Measurements from ENCODE around the gene PEX11B. TPM values are rescaled to one million over a fixed set of nuclear protein-coding genes. Genes with fewer than 3 reads are reported as not detected.
A peak's percentile ranks its signal among the peaks of the same experiment; 100 is the strongest.

PEX11B gene
- total and polyA plus RNA-seq, 2 donors (not counting 3 experiments of a cell fraction or from before 2014, with no cell fraction given): 30.5 to 42.5 TPM

DNA sequence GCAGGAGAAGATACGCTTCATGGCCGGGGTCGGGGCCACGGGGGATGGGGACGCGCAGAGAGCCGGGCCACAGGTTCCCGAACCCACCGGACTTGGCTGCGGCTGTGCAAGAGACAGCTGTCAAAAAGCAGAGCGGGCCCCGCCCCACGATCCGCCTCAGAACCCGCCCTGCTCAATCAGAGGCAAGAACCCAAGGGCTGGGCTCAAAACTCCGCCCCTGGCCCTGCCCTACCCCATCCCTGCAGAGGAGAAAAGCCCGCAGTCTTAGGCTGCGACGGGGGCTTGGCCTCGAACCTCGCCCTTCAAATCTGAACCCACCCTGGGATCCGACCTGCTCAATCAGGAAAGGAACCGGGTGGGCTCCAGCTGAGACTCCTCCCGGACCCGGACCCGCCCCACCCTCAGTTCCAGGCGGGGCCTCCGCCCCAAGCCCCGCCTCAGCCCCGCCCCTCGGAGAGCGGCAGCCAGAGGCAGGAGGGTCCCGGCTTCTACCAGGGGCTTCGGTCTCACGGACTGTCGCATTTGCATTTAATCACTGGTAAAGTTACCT lies 32.7 kb downstream of the PEX11B start, which contains the start of gene ANKRD35:
Gene ANKRD35, minus strand, starts transcription at position 129 of the 550 bp plus-strand sequence. Its CDS starts 108 bp downstream, at position 21.
- no peaks in the 10 kb centered on the region for H3K9me1 ChIP-seq (replicated peaks; ENCODE audit: control insufficient read depth, extremely low read depth, insufficient read depth, low read length)
- no peaks in the 10 kb centered on the region for H3K9me3 ChIP-seq (replicated peaks; ENCODE audit: control insufficient read depth, insufficient read depth, low read length)
- H3K9ac ChIP-seq (replicated peaks; ENCODE audit: extremely low read depth, insufficient read depth, low read length): peak within 1 kb of the TSS; percentile 26
- POLR2A ChIA-PET: interaction anchor here (1.0 kb wide), 1 partner anchor 26 kb away, joined by 5 read pairs; no protein-coding TSS in a partner anchor
- CTCF ChIA-PET: interaction anchor here (1.0 to 8.9 kb wide), 8 partner anchors 10 to 39 kb away, joined by 3 to 152 read pairs (median 12); partner anchors contain the start of genes ITGA10, NUDT17, PEX11B and PIAS3
- dilution Hi-C loops (cut with MboI; ENCODE audit: extremely low pct_ligation_motif_present, low sequenced_read_pairs): no loop called here
- H3K4me2 ChIP-seq (ENCODE audit: insufficient read depth, low read length): peak within 1 kb of the TSS; percentile 69
- H3K27me3 ChIP-seq (ENCODE audit: control insufficient read depth in 2 of 2, insufficient read depth in 2 of 2, low read length in 2 of 2): no peaks in the 10 kb centered on the region
- no peak within 1 kb of the TSS for H3K27ac ChIP-seq (ENCODE audit: insufficient read depth, low read depth, low read length)
- H3K79me2 ChIP-seq (ENCODE audit: control insufficient read depth, insufficient read depth, low read length): no peaks in the 10 kb centered on the region
- DNase-seq (ENCODE audit: low read depth, low spot score): peak; percentile 80
- intact Hi-C loops (cut with micrococcal nuclease): loop anchor here (1.0 kb wide), 1 partner anchor 27 kb away; the partner anchor contains the start of gene PIAS3
- peaks cover 23% of the 10 kb centered on the region for H3K4me1 ChIP-seq (ENCODE audit: control insufficient read depth, extremely low read depth, insufficient read depth, low read length)
- FAIRE-seq: peak; percentile 64
- TF ChIP-seq, protein P1, sequence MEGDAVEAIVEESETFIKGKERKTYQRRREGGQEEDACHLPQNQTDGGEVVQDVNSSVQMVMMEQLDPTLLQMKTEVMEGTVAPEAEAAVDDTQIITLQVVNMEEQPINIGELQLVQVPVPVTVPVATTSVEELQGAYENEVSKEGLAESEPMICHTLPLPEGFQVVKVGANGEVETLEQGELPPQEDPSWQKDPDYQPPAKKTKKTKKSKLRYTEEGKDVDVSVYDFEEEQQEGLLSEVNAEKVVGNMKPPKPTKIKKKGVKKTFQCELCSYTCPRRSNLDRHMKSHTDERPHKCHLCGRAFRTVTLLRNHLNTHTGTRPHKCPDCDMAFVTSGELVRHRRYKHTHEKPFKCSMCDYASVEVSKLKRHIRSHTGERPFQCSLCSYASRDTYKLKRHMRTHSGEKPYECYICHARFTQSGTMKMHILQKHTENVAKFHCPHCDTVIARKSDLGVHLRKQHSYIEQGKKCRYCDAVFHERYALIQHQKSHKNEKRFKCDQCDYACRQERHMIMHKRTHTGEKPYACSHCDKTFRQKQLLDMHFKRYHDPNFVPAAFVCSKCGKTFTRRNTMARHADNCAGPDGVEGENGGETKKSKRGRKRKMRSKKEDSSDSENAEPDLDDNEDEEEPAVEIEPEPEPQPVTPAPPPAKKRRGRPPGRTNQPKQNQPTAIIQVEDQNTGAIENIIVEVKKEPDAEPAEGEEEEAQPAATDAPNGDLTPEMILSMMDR (IDR thresholded peaks at IDR 0.05; ENCODE audit: extremely low read depth in 1 of 2, insufficient read depth in 1 of 2, low read depth in 1 of 2, low read length in 2 of 2): no peak
- TF ChIP-seq MYC (IDR thresholded peaks at IDR 0.05; ENCODE audit: low read depth, low read length) (no peak), POLR2AphosphoS5 (IDR thresholded peaks at IDR 0.05; ENCODE audit: insufficient read depth, low read depth, low read length) (no peak), POLR2A (IDR thresholded peaks at IDR 0.05; ENCODE audit: low read depth, low read length) (no peak), EZH2 (IDR thresholded peaks at IDR 0.05; ENCODE audit: borderline replicate concordance, low read depth, low read length, severe bottlenecking) (no peak), JUN (IDR thresholded peaks at IDR 0.05; ENCODE audit: borderline replicate concordance, insufficient read depth, insufficient read length, low read depth) (no peak), FOS (IDR thresholded peaks at IDR 0.05; ENCODE audit: borderline replicate concordance, insufficient read depth, low read length) (no peak), GATA2 (IDR thresholded peaks at IDR 0.05; ENCODE audit: insufficient read depth, insufficient read length, low read depth, low read length) (no peak)
- TF ChIP-seq, protein P2, sequence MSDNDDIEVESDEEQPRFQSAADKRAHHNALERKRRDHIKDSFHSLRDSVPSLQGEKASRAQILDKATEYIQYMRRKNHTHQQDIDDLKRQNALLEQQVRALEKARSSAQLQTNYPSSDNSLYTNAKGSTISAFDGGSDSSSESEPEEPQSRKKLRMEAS (IDR thresholded peaks at IDR 0.05; ENCODE audit: insufficient read depth, insufficient read length): no peak
- no peaks in the 10 kb centered on the region for H3K36me3 ChIP-seq (ENCODE audit: control insufficient read depth in 2 of 2, extremely low read depth in 1 of 2, insufficient read depth in 2 of 2, low read length in 2 of 2)
- H3K4me3 ChIP-seq (replicated peaks in 1 of 3; ENCODE audit: insufficient read depth in 1 of 3, low read depth in 1 of 3, low read length in 3 of 3): peak within 1 kb of the TSS; percentile 64 to 94 (median 68)
- no peaks in the 10 kb centered on the region for H4K20me1 ChIP-seq (replicated peaks; ENCODE audit: control insufficient read depth, extremely low read depth, insufficient read depth, low read length)
- BruUV-seq (replicated peaks): no TSS peak
- peak within 1 kb of the TSS; percentile 99 for H2AFZ ChIP-seq (ENCODE audit: low read depth, low read length)

All from endothelial cell of umbilical vein (primary cell).